Liver (tissue), 3 donors: ENCODE results near the gene CUTA.

ENCODE experiments used
- EGR1 ChIP-seq, 2 donors: IDR thresholded peaks; 2 replicates each; pipeline ENCODE4 v1.6.1; 2016 to 2018; ENCODE audit warnings: antibody characterized with exemption in 2 of 2, low read depth in 2 of 2
- FOXA1 ChIP-seq: IDR thresholded peaks from 2 replicates; pipeline ENCODE4 v1.6.1; 2016; ENCODE audit warnings: antibody characterized with exemption
- FOXA2 ChIP-seq: IDR thresholded peaks from 2 replicates; pipeline ENCODE4 v1.6.1; 2016; ENCODE audit warnings: antibody characterized with exemption
- GABPA ChIP-seq, 2 donors: IDR thresholded peaks in 1 of 2; conservative IDR thresholded peaks in 1 of 2; 2 replicates each; pipeline ENCODE4 v1.6.1; 2016; ENCODE audit warnings: antibody characterized with exemption in 2 of 2, mild to moderate bottlenecking in 1 of 2, moderate library complexity in 1 of 2
- HNF4A ChIP-seq, 2 donors: conservative IDR thresholded peaks; 2 replicates each; pipeline ENCODE4 v1.6.1; 2016; ENCODE audit warnings: antibody characterized with exemption in 2 of 2, mild to moderate bottlenecking in 2 of 2
- HNF4G ChIP-seq: IDR thresholded peaks from 2 replicates; pipeline ENCODE4 v1.6.1; 2016; ENCODE audit warnings: antibody characterized with exemption
- RXRA ChIP-seq, 2 donors: IDR thresholded peaks; 2 replicates each; pipeline ENCODE4 v1.6.1; 2017 to 2018; ENCODE audit warnings: antibody characterized with exemption in 2 of 2, mild to moderate bottlenecking in 1 of 2
- SP1 ChIP-seq: IDR thresholded peaks from 2 replicates; pipeline ENCODE4 v1.6.1; 2018; ENCODE audit warnings: antibody characterized with exemption, mild to moderate bottlenecking
- YY1 ChIP-seq: IDR thresholded peaks from 2 replicates; pipeline ENCODE4 v1.6.1; 2016; ENCODE audit warnings: antibody characterized with exemption, mild to moderate bottlenecking
- TF ChIP-seq, protein P1 (sequence below): fragments of 150-350 bp; IDR thresholded peaks from 2 replicates; pipeline ENCODE4 v1.5.1; 2017; ENCODE audit warnings: improper control_type of control experiment, low read depth, low read length; ENCODE audit not compliant: missing input control
- TF ChIP-seq, protein P2 (sequence below): IDR thresholded peaks from 2 replicates; pipeline ENCODE4 v1.6.1; 2016; ENCODE audit warnings: antibody characterized with exemption
- TF ChIP-seq, protein P3 (sequence below): IDR thresholded peaks from 2 replicates; pipeline ENCODE4 v1.6.1; 2016; ENCODE audit warnings: antibody characterized with exemption
- TF ChIP-seq, protein P4 (sequence below): IDR thresholded peaks from 2 replicates; pipeline ENCODE4 v1.6.1; 2016; ENCODE audit warnings: antibody characterized with exemption
- donor health status: healthy.
- donor health status: healthy.

DNA sequence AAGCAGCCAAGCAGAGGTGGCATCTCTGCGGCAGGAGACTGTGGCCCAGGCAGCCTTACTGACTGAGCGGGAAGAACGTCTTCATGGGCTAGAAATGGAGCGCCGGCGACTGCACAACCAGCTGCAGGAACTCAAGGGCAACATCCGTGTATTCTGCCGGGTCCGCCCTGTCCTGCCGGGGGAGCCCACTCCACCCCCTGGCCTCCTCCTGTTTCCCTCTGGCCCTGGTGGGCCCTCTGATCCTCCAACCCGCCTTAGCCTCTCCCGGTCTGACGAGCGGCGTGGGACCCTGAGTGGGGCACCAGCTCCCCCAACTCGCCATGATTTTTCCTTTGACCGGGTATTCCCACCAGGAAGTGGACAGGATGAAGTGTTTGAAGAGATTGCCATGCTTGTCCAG, 13.0 kb downstream of the CUTA start:
- TF ChIP-seq FOXA1 (no peak), SP1 (no peak), YY1 (no peak), EGR1 (IDR thresholded peaks at IDR 0.05; ENCODE audit: low read depth in 2 of 2) (no peak), GABPA (IDR thresholded peaks at IDR 0.05 in 1 of 2, conservative IDR thresholded peaks at IDR 0.05 in 1 of 2) (no peak), HNF4G (no peak), FOXA2 (no peak), HNF4A (conservative IDR thresholded peaks at IDR 0.05) (no peak), RXRA (IDR thresholded peaks at IDR 0.05) (no peak)
- TF ChIP-seq, protein P1, sequence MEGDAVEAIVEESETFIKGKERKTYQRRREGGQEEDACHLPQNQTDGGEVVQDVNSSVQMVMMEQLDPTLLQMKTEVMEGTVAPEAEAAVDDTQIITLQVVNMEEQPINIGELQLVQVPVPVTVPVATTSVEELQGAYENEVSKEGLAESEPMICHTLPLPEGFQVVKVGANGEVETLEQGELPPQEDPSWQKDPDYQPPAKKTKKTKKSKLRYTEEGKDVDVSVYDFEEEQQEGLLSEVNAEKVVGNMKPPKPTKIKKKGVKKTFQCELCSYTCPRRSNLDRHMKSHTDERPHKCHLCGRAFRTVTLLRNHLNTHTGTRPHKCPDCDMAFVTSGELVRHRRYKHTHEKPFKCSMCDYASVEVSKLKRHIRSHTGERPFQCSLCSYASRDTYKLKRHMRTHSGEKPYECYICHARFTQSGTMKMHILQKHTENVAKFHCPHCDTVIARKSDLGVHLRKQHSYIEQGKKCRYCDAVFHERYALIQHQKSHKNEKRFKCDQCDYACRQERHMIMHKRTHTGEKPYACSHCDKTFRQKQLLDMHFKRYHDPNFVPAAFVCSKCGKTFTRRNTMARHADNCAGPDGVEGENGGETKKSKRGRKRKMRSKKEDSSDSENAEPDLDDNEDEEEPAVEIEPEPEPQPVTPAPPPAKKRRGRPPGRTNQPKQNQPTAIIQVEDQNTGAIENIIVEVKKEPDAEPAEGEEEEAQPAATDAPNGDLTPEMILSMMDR = no peak
- TF ChIP-seq, protein P2, sequence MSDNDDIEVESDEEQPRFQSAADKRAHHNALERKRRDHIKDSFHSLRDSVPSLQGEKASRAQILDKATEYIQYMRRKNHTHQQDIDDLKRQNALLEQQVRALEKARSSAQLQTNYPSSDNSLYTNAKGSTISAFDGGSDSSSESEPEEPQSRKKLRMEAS = no peak
- TF ChIP-seq, protein P3, sequence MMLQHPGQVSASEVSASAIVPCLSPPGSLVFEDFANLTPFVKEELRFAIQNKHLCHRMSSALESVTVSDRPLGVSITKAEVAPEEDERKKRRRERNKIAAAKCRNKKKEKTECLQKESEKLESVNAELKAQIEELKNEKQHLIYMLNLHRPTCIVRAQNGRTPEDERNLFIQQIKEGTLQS = no peak
- TF ChIP-seq, protein P4, sequence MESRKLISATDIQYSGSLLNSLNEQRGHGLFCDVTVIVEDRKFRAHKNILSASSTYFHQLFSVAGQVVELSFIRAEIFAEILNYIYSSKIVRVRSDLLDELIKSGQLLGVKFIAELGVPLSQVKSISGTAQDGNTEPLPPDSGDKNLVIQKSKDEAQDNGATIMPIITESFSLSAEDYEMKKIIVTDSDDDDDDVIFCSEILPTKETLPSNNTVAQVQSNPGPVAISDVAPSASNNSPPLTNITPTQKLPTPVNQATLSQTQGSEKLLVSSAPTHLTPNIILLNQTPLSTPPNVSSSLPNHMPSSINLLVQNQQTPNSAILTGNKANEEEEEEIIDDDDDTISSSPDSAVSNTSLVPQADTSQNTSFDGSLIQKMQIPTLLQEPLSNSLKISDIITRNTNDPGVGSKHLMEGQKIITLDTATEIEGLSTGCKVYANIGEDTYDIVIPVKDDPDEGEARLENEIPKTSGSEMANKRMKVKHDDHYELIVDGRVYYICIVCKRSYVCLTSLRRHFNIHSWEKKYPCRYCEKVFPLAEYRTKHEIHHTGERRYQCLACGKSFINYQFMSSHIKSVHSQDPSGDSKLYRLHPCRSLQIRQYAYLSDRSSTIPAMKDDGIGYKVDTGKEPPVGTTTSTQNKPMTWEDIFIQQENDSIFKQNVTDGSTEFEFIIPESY = no peak
